Measurements from ENCODE around the gene SPA17. TPM values are rescaled to one million over a fixed set of nuclear protein-coding genes. Genes with fewer than 3 reads are reported as not detected.

SPA17 gene
- total RNA-seq, 2 donors from 2014 or later, result 8.4 to 10.7 TPM

DNA sequence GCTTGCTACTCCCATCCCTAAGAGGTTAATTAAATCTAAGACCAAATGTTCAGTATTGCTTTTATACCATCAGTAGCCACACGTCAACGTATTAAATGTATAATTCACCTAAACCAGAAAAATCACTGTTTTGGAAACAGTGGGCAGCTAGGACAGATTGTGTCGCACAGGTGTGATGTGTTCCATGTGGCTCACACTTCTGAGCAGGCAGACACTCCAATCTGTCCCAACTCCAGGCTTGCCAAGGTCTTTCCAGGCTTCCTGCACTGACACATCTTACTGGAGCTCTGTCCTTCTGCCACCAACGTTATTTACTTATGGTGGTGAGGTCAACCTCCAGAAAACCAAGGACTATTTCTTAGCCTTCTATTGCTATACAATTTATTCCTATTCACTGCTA lies 11.6 kb upstream of the SPA17 start:
- Histone ChIP-seq H3K27me3 (no peaks in the 10 kb centered on the region), H3K36me3 (no peaks in the 10 kb centered on the region), H3K4me3 (no peak overlapping the region), H3K9me3 (no peaks in the 10 kb centered on the region), H3K4me1 (no peaks in the 10 kb centered on the region), H3K27ac (no peak overlapping the region), H3K9ac (ENCODE audit: low read depth in 2 of 2, low read length in 2 of 2) (no peak overlapping the region)
- intact Hi-C loops (cut with DNase I), result no loop called here
- TF ChIP-seq, protein P1, sequence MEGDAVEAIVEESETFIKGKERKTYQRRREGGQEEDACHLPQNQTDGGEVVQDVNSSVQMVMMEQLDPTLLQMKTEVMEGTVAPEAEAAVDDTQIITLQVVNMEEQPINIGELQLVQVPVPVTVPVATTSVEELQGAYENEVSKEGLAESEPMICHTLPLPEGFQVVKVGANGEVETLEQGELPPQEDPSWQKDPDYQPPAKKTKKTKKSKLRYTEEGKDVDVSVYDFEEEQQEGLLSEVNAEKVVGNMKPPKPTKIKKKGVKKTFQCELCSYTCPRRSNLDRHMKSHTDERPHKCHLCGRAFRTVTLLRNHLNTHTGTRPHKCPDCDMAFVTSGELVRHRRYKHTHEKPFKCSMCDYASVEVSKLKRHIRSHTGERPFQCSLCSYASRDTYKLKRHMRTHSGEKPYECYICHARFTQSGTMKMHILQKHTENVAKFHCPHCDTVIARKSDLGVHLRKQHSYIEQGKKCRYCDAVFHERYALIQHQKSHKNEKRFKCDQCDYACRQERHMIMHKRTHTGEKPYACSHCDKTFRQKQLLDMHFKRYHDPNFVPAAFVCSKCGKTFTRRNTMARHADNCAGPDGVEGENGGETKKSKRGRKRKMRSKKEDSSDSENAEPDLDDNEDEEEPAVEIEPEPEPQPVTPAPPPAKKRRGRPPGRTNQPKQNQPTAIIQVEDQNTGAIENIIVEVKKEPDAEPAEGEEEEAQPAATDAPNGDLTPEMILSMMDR (IDR thresholded peaks at IDR 0.05), result no peak
- no peak for DNase-seq

DNA sequence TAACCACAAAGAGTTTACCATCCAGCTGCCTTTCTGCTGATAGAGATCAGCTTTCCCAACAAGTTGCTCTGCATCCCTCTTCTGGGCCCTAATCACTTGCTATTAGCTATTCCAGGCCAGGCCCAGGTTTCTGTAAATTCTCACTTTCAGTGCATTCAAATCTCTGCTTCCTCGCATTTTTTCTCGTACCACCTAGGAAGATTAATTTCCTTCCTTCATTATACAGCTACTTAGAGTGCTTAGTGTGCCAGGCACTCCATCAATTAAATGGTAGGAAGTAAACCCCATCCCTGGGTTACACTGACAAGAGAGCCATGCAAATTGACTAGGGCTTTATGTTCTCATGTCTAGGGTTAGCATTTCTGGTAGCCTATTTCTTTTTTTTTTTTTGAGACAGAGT lies 9.8 kb upstream of the SPA17 start:
- Histone ChIP-seq H3K4me3 (no peak overlapping the region), H3K27me3 (no peaks in the 10 kb centered on the region), H3K27ac (no peak overlapping the region), H3K9me3 (no peaks in the 10 kb centered on the region), H3K4me1 (no peaks in the 10 kb centered on the region), H3K9ac (ENCODE audit: low read depth in 2 of 2, low read length in 2 of 2) (no peak overlapping the region), H3K36me3 (no peaks in the 10 kb centered on the region)
- intact Hi-C loops (cut with DNase I), result no loop called here
- no peak for DNase-seq
- TF ChIP-seq, protein P1 (IDR thresholded peaks at IDR 0.05), result no peak

DNA sequence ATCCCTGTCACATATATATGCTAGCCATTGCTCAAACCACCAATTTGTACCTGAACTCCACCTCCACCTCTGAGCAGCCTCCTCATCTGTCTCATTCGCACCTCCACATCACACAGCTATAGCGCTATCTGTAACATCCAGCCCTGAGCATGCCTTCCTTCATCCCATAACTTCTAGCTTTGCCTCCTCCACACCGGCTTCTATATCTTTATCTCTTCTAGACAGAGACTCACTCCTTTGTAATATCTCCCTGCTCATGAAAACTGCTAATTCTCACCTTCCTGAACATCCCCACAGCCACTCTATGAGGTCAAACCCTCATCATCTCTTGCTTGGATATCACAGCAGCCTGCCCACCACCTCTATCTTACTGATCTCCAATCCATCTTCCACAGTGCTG lies 6.1 kb upstream of the SPA17 start:
- Histone ChIP-seq H3K9ac (ENCODE audit: low read depth in 2 of 2, low read length in 2 of 2) (no peak overlapping the region), H3K4me3 (no peak overlapping the region), H3K27me3 (no peaks in the 10 kb centered on the region), H3K4me1 (no peaks in the 10 kb centered on the region), H3K27ac (no peak overlapping the region), H3K9me3 (no peaks in the 10 kb centered on the region), H3K36me3 (no peaks in the 10 kb centered on the region)
- TF ChIP-seq, protein P1 (IDR thresholded peaks at IDR 0.05), result no peak
- intact Hi-C loops (cut with DNase I), result loop anchor here (5.0 kb wide), 1 partner anchor 125 kb away; no protein-coding TSS in a partner anchor
- no peak for DNase-seq

DNA sequence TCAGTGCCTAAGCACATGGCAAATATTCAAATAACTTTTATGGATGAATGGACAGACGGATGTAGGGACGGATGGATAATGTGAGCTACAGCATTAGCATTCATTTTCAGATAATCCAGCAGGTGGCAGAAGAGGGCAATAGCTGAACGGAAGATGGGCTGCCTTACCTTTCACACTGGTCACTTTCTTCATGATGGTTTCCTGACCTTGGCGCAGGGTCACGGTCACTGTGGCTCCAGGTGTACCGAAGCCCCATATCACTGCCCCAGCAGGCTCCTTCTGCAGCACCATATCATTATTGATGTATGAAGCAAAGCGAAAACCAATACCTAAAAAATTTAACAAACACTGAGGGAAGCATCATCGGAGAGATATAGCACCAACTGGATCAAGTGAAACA lies 4.5 kb upstream of the SPA17 start:
- Histone ChIP-seq H3K9me3 (no peaks in the 10 kb centered on the region), H3K27ac (no peak overlapping the region), H3K36me3 (no peaks in the 10 kb centered on the region), H3K9ac (ENCODE audit: low read depth in 2 of 2, low read length in 2 of 2) (no peak overlapping the region), H3K4me3 (no peak overlapping the region), H3K4me1 (no peaks in the 10 kb centered on the region), H3K27me3 (no peaks in the 10 kb centered on the region)
- TF ChIP-seq, protein P1 (IDR thresholded peaks at IDR 0.05), result peak; percentile 83
- peak; percentile 71 for DNase-seq
- intact Hi-C loops (cut with DNase I), result loop anchor here (2.0 to 5.0 kb wide), 3 partner anchors 94 to 168 kb away; partner anchors contain the start of gene ESAM

DNA sequence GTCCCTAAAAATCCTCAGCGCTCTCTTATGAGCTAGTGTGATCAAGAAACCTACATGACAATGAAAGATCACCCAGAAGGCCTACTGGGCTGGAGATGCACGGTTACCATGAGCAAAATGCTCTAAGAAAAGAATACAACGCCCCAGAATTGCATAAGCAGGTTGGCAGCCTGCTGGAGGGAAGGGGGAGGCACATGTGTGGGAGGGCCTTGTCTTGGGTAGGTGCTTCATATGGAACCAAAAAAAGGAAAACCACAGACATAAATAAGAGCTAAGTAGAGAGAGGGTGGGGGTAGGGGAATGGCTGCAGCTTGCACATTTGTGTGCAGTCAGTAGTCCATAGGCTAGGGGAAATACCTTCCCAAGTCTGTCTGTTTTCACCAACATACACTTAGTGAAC lies 3.0 kb upstream of the SPA17 start:
- TF ChIP-seq, protein P1 (IDR thresholded peaks at IDR 0.05), result no peak
- H3K27ac ChIP-seq, result no peak overlapping the region
- H3K9ac ChIP-seq (ENCODE audit: low read depth in 2 of 2, low read length in 2 of 2), result no peak overlapping the region
- H3K9me3 ChIP-seq, result no peaks in the 10 kb centered on the region
- intact Hi-C loops (cut with DNase I), result loop anchor here (5.0 kb wide), 1 partner anchor 77 kb away; no protein-coding TSS in a partner anchor
- H3K4me3 ChIP-seq, result no peak overlapping the region
- H3K27me3 ChIP-seq, result no peaks in the 10 kb centered on the region
- DNase-seq, result no peak
- H3K4me1 ChIP-seq, result no peaks in the 10 kb centered on the region
- no peaks in the 10 kb centered on the region for H3K36me3 ChIP-seq

All from colonic mucosa (tissue), 4 donors.